IMR-90 (cell line): Measurements from ENCODE around the gene CEP128. TPM values are rescaled to one million over a fixed set of nuclear protein-coding genes. Genes with fewer than 3 reads are reported as not detected.
A peak's percentile ranks its signal among the peaks of the same experiment; 100 is the strongest.

Source experiments
- ATAC-seq: fragments of 200-7000 bp; cut with Tn5 transposase; 2 replicates; pipeline ENCODE4 v1.9.1; 2020; ENCODE audit warnings: low read depth, mild to moderate bottlenecking, moderate library complexity
- BruUV-seq: library from RNA; stranded (reverse); fragments of 400-500 nt; replicated peaks from 2 replicates; lab custom pipeline; 2021; lab: Mats Ljungman, UMichigan
- CTCF ChIA-PET: fragments of 300-600 bp; formaldehyde crosslinking; extraction: SDS; loops from one replicate; lab custom pipeline; 2021; ENCODE audit warnings: antibody characterized with exemption; lab: Yijun Ruan, JAX
- POLR2A ChIA-PET: fragments of 300-600 bp; sonication (Branson Sonifier 250); formaldehyde crosslinking; loops from one replicate; lab custom pipeline; 2022; ENCODE audit warnings: antibody characterized with exemption; ENCODE audit not compliant: unreplicated experiment; lab: Charles Lee
- DNase-seq: peaks from one replicate; pipeline ENCODE4 v3.0.0; 2013
- H2AFZ ChIP-seq: replicated peaks from 2 replicates; pipeline ENCODE3; 2013; ENCODE audit warnings: low read length, mild to moderate bottlenecking; ENCODE audit not compliant: poor library complexity
- H2AK5ac ChIP-seq: 2 replicates; pipeline ENCODE4 v1.6.1; 2013; ENCODE audit warnings: low read depth, low read length, inconsistent platforms
- H2AK9ac ChIP-seq: replicated peaks from 2 replicates; pipeline ENCODE3; 2013; ENCODE audit warnings: mild to moderate bottlenecking, low read depth, low read length, moderate library complexity; ENCODE audit not compliant: poor library complexity
- H2BK120ac ChIP-seq: 2 replicates; pipeline ENCODE4 v1.6.1; 2013; ENCODE audit warnings: low read depth, low read length, inconsistent platforms
- H2BK15ac ChIP-seq: 3 replicates; pipeline ENCODE4 v1.6.1; 2013; ENCODE audit warnings: low read depth, low read length, inconsistent platforms
- H2BK20ac ChIP-seq: 2 replicates; pipeline ENCODE4 v1.6.1; 2013; ENCODE audit warnings: low read depth, mild to moderate bottlenecking, inconsistent platforms, low read length, moderate library complexity
- H2BK5ac ChIP-seq: 2 replicates; pipeline ENCODE4 v1.6.1; 2013; ENCODE audit warnings: mild to moderate bottlenecking, low read depth, low read length, inconsistent platforms; ENCODE audit not compliant: poor library complexity, severe bottlenecking
- H3K14ac ChIP-seq: replicated peaks from 2 replicates; pipeline ENCODE4 v1.6.1; 2013; ENCODE audit warnings: low read depth, low read length, inconsistent platforms
- H3K18ac ChIP-seq: 2 replicates; pipeline ENCODE4 v1.6.1; 2013; ENCODE audit warnings: low read depth, low read length, control low read depth
- H3K23ac ChIP-seq: 2 replicates; pipeline ENCODE4 v1.6.1; 2013; ENCODE audit warnings: low read depth, low read length, inconsistent platforms
- H3K27ac ChIP-seq: 2 replicates; pipeline ENCODE4 v1.5.1; 2013; ENCODE audit warnings: mild to moderate bottlenecking, control low read depth, low read length; ENCODE audit not compliant: insufficient read depth
- H3K27me3 ChIP-seq: 2 replicates; pipeline ENCODE4 v1.6.1; 2013; ENCODE audit warnings: low read length; ENCODE audit not compliant: control insufficient read depth, insufficient read depth
- H3K36me3 ChIP-seq: 2 replicates; pipeline ENCODE4 v1.6.1; 2013; ENCODE audit warnings: low read length, mixed read lengths; ENCODE audit not compliant: control insufficient read depth, insufficient read depth
- H3K4ac ChIP-seq: 2 replicates; pipeline ENCODE4 v1.6.1; 2013; ENCODE audit warnings: low read depth, low read length, inconsistent platforms
- H3K4me1 ChIP-seq: 2 replicates; pipeline ENCODE4 v1.6.1; 2013; ENCODE audit warnings: low read length, mixed read lengths; ENCODE audit not compliant: control insufficient read depth, insufficient read depth
- H3K4me2 ChIP-seq: 2 replicates; pipeline ENCODE4 v1.6.1; 2013; ENCODE audit warnings: low read depth, mild to moderate bottlenecking, control low read depth, low read length, moderate library complexity
- H3K4me3 ChIP-seq: 2 replicates; pipeline ENCODE4 v1.5.1; 2013; ENCODE audit warnings: low read depth, mild to moderate bottlenecking, control low read depth, low read length, moderate library complexity; ENCODE audit not compliant: insufficient read depth
- H3K56ac ChIP-seq: 2 replicates; pipeline ENCODE4 v1.6.1; 2013; ENCODE audit warnings: low read length, inconsistent platforms; ENCODE audit not compliant: insufficient read depth; ENCODE audit errors: extremely low read depth
- H3K79me1 ChIP-seq, 2 experiments: 2 replicates each; pipeline ENCODE4 v1.6.1; 2013; ENCODE audit warnings: low read length in 2 of 2, inconsistent platforms in 1 of 2, low read depth in 1 of 2
- H3K9ac ChIP-seq: 2 replicates; pipeline ENCODE4 v1.6.1; 2013; ENCODE audit warnings: low read depth, low read length, control low read depth
- H3K9me1 ChIP-seq: 2 replicates; pipeline ENCODE4 v1.6.1; 2013; ENCODE audit warnings: low read length, inconsistent platforms; ENCODE audit not compliant: insufficient read depth
- H3K9me3 ChIP-seq: 2 replicates; pipeline ENCODE4 v1.6.1; 2013; ENCODE audit warnings: low read length; ENCODE audit not compliant: control insufficient read depth, insufficient read depth
- H4K20me1 ChIP-seq: 2 replicates; pipeline ENCODE4 v1.6.1; 2013; ENCODE audit warnings: low read length, inconsistent platforms; ENCODE audit not compliant: insufficient read depth
- H4K5ac ChIP-seq: 2 replicates; pipeline ENCODE4 v1.6.1; 2013; ENCODE audit warnings: mild to moderate bottlenecking, low read depth, low read length, control low read depth
- H4K8ac ChIP-seq, 2 experiments: 2 replicates each; pipeline ENCODE4 v1.6.1; 2013; ENCODE audit warnings: low read depth in 2 of 2, low read length in 2 of 2, control low read depth in 1 of 2, inconsistent platforms in 1 of 2
- H4K91ac ChIP-seq: 2 replicates; pipeline ENCODE4 v1.6.1; 2013; ENCODE audit warnings: low read depth, low read length, inconsistent platforms; ENCODE audit not compliant: insufficient read depth
- MAFK ChIP-seq: IDR thresholded peaks from 2 replicates; pipeline ENCODE4 v1.6.1; 2012; ENCODE audit warnings: low read depth, low read length, improper control_type of control experiment
- NFE2L2 ChIP-seq: fragments of 150-350 bp; IDR thresholded peaks from 2 replicates; pipeline ENCODE4 v1.6.1; 2016; ENCODE audit warnings: low read depth, mild to moderate bottlenecking, low read length
- POLR2A ChIP-seq: IDR thresholded peaks from 2 replicates; pipeline ENCODE4 v1.6.1; 2012; ENCODE audit warnings: mild to moderate bottlenecking, low read depth, low read length
- WGBS, 2 experiments: methylation state at CpG; one replicate each; pipeline versions ENCODE4 v1.1.5 to v1.1.7; 2013; ENCODE audit warnings: missing lambda C conversion rate in 2 of 2; ENCODE audit not compliant: insufficient read length in 1 of 2; ENCODE audit errors: extremely low coverage in 2 of 2; 5-methylcytosine and 5-hydroxymethylcytosine counted together
- dilution Hi-C: fragments of 300-500 bp; cut with HindIII; formaldehyde crosslinking; loops from one replicate; pipeline ENCODE4 v1.14.3; 2018; ENCODE audit warnings: low sequenced_read_pairs; ENCODE audit not compliant: unreplicated experiment
- in situ Hi-C: fragments of 300-500 bp; cut with MboI; formaldehyde crosslinking; loops from 3 replicates; pipeline ENCODE4 v1.14.3; 2019; ENCODE audit warnings: low sequenced_read_pairs, inconsistent platforms, mixed read lengths
- intact Hi-C: fragments of 100-400 bp; cut with micrococcal nuclease; formaldehyde crosslinking; loops from 2 replicates; pipeline ENCODE4 v1.10.0; 2022
- polyA plus RNA-seq, 3 experiments: library from polyadenylated mRNA; depleted of rRNA; stranded (reverse); fragments of >200 nt; gene quantifications; 2 replicates each; pipeline ENCODE4 v1.2.3, GENCODE V29; 2012; ENCODE audit warnings: low replicate concordance in 1 of 3
- total RNA-seq: library from RNA; depleted of rRNA; stranded (reverse); fragments of >200 nt; gene quantifications from 2 replicates; pipeline ENCODE4 v1.2.3, GENCODE V29; 2012

The CEP128 gene
- total and polyA plus RNA-seq, 2 of the 4 experiments (the other 2 are of a cell fraction), result 1.9 to 5.7 TPM

DNA sequence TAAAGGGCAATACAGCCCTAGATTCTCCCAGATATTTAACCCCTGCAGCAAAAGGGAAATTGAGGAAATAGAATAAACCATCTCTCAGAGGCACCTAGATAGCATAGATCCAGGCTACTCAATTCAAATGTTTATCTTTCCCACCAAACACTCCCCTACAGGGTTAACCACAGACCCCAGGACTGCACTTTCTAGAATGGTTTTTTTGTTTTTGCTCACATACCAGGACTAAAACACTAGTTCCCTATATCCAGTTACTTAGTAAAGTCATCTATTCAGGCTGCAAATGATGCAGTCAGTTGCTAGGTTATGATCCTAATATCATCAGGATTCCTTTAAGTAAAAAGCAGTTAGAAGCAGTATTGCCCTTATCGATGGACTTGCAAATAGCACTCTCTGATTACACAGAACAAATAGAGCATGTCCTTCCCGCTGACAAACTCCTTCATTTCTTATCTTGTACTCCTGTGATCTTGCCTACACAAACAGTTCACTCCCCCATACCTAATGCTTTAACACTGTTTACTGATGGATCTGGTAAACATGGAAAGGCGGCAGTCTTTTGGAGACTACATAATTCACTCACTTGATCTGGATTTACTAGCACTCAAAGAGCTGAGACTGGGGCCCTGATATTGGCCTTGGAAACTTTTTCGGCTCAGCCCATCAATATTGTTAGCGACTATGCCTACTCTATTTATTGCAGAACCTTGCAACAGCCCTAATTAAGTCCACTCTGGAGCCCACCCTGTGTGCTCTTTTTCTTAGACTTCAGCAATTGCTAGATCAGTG lies 473.0 kb downstream of the CEP128 start:
- Histone ChIP-seq H3K14ac (no peak overlapping the region; the same call in 1 of the 2 replicates), H2AK5ac (no peak overlapping the region), H3K18ac (no peak overlapping the region), H3K9ac (no peak overlapping the region), H4K5ac (no peak overlapping the region), H3K9me3 (no peaks in the 10 kb centered on the region; the same call in 1 of the 2 replicates), H3K79me1 (no peaks in the 10 kb centered on the region), H3K4ac (no peak overlapping the region), H2BK15ac (no peak overlapping the region), H2BK5ac (no peak overlapping the region), H3K4me1 (no peaks in the 10 kb centered on the region), H4K91ac (no peak overlapping the region), H3K27me3 (no peaks in the 10 kb centered on the region), H3K9me1 (no peaks in the 10 kb centered on the region), H4K8ac (no peak overlapping the region), H3K23ac (peak overlapping the region; percentile 59; the same call in 1 of the 2 replicates), H2BK120ac (no peak overlapping the region), H3K4me2 (no peak overlapping the region), H3K36me3 (no peaks in the 10 kb centered on the region), H2BK20ac (no peak overlapping the region), H2AFZ (no peak overlapping the region), H3K27ac (no peak overlapping the region), H4K20me1 (no peaks in the 10 kb centered on the region), H3K4me3 (no peak overlapping the region), H3K56ac (no peak overlapping the region), H2AK9ac (no peak overlapping the region)
- 59% methylated on average over 2 of the region's 5 CpGs; no CpG with 5 or more reads in 1 of the 2 experiments for WGBS, 2 experiments
- BruUV-seq, result no TSS peak
- POLR2A ChIA-PET, result no interaction called here
- ATAC-seq, result no peak
- TF ChIP-seq MAFK, result no peak
- no peak for TF ChIP-seq NFE2L2
- no peak for TF ChIP-seq POLR2A
- in situ Hi-C loops, result no loop called here
- DNase-seq, result no peak
- dilution Hi-C loops, result no loop called here
- intact Hi-C loops, result no loop called here
- CTCF ChIA-PET, result no interaction called here
